K562 (cell line): Measurements from ENCODE around the gene LIMCH1. TPM values are rescaled to one million over a fixed set of nuclear protein-coding genes. Genes with fewer than 3 reads are reported as not detected.

Experiments used
- ATAC-seq: fragments of 200-7000 bp; cut with Tn5 transposase; 3 replicates; pipeline ENCODE4 v1.9.1; 2020; ENCODE audit warnings: moderate library complexity
- BruUV-seq: library from RNA; stranded (reverse); fragments of 400-500 nt; replicated peaks from 2 replicates; lab custom pipeline; 2021; lab: Mats Ljungman, UMichigan
- CTCF ChIA-PET: fragments of 300-600 bp; formaldehyde crosslinking; extraction: SDS; loops from one replicate; lab custom pipeline; 2021; ENCODE audit warnings: low intra/inter-chr PET ratio; lab: Yijun Ruan, JAX
- POLR2A ChIA-PET: fragments of 300-600, 350-650 bp; sonication (Branson Sonifier 250); formaldehyde crosslinking; extraction: SDS; loops from one replicate; lab custom pipeline; 2021; ENCODE audit warnings: antibody characterized with exemption, inconsistent platforms; lab: Yijun Ruan, JAX
- DNase-seq, 4 experiments: peaks; one replicate each; pipeline versions ENCODE4 v3.0.0 to v3.0.0-alpha.2; 2011 to 2018; ENCODE audit warnings: low spot score in 3 of 4, mixed read lengths in 3 of 4; ENCODE audit errors: extremely low read depth in 1 of 4
- FAIRE-seq: peaks from 2 replicates; lab custom pipeline; 2011; peaks lifted over from hg19 to GRCh38; lab: Jason Lieb, UNC
- H2AFZ ChIP-seq: 2 replicates; pipeline ENCODE4 v1.6.0; 2011; ENCODE audit warnings: low read depth, low read length, control low read depth, inconsistent platforms
- H3K27ac ChIP-seq: fragments of 200-600 bp; 3 replicates; pipeline ENCODE4 v1.8.0; 2011; ENCODE audit warnings: low read depth, mild to moderate bottlenecking, control low read depth, inconsistent platforms, low read length, moderate library complexity, mixed read lengths; ENCODE audit errors: extremely low read depth
- H3K27me3 ChIP-seq, 2 experiments: fragments of 300-600 bp in 1 of 2; 2 replicates in 1 of 2; 3 replicates in 1 of 2; pipeline versions ENCODE4 v1.6.0 to v1.8.0; 2011; ENCODE audit warnings: inconsistent platforms in 2 of 2, low read length in 2 of 2, mild to moderate bottlenecking in 1 of 2, mixed read lengths in 1 of 2, moderate library complexity in 1 of 2; ENCODE audit not compliant: control insufficient read depth in 2 of 2, insufficient read depth in 2 of 2
- H3K36me3 ChIP-seq: fragments of 300-600 bp; 3 replicates; pipeline ENCODE4 v1.8.0; 2011; ENCODE audit warnings: mild to moderate bottlenecking, low read length, inconsistent platforms; ENCODE audit not compliant: control insufficient read depth, insufficient read depth
- H3K4me1 ChIP-seq, 2 experiments: fragments of 200-600 bp in 1 of 2; replicated peaks in 1 of 2; 2 replicates in 1 of 2; 3 replicates in 1 of 2; pipeline versions ENCODE4 v1.5.1 to v1.8.0; 2011; ENCODE audit warnings: inconsistent platforms in 2 of 2, low read length in 2 of 2, mild to moderate bottlenecking in 1 of 2, mixed read lengths in 1 of 2, moderate library complexity in 1 of 2; ENCODE audit not compliant: control insufficient read depth in 2 of 2, insufficient read depth in 2 of 2
- H3K4me2 ChIP-seq: 2 replicates; pipeline ENCODE4 v1.6.1; 2011; ENCODE audit warnings: low read length, control low read depth, inconsistent platforms, mixed read lengths; ENCODE audit not compliant: insufficient read depth
- H3K4me3 ChIP-seq: fragments of 200-600 bp; sonication (generic), shearing (Covaris generic); 2 replicates; pipeline ENCODE4 v1.5.1; 2016; ENCODE audit warnings: control low read depth, inconsistent platforms
- H3K79me2 ChIP-seq: fragments of 200-600 bp; 3 replicates; pipeline ENCODE4 v1.8.0; 2011; ENCODE audit warnings: low read length, inconsistent platforms; ENCODE audit not compliant: control insufficient read depth, insufficient read depth
- H3K9ac ChIP-seq, 2 experiments: 2 replicates each; pipeline versions ENCODE4 v1.6.0 to v1.6.1; 2011; ENCODE audit warnings: low read depth in 2 of 2, low read length in 2 of 2, control low read depth in 1 of 2, inconsistent platforms in 1 of 2, mild to moderate bottlenecking in 1 of 2, mixed read lengths in 1 of 2; ENCODE audit not compliant: insufficient read depth in 1 of 2
- H3K9me1 ChIP-seq: one replicate; pipeline ENCODE4 v1.6.0; 2011; ENCODE audit warnings: inconsistent platforms, mild to moderate bottlenecking, low read length, moderate library complexity; ENCODE audit not compliant: control insufficient read depth, insufficient read depth
- H3K9me3 ChIP-seq: replicated peaks from 2 replicates; pipeline ENCODE4 v1.5.1; 2011; ENCODE audit warnings: low read depth, low read length, inconsistent platforms; ENCODE audit not compliant: control insufficient read depth, insufficient read depth
- H4K20me1 ChIP-seq: replicated peaks from 2 replicates; pipeline ENCODE4 v1.6.1; 2011; ENCODE audit warnings: low read length, inconsistent platforms, mixed read lengths; ENCODE audit not compliant: control insufficient read depth, insufficient read depth
- HNRNPUL1 ChIP-seq: fragments of 200-400 bp; formaldehyde crosslinking; IDR thresholded peaks from 2 replicates; pipeline ENCODE4 v1.6.1; 2017; ENCODE audit warnings: low read length
- JUND ChIP-seq, 2 experiments: IDR thresholded peaks; 2 replicates in 1 of 2; 3 replicates in 1 of 2; pipeline ENCODE4 v1.6.1; 2011; ENCODE audit warnings: borderline replicate concordance in 2 of 2, low read depth in 2 of 2, low read length in 2 of 2, improper control_type of control experiment in 1 of 2, missing biosample characterization in 1 of 2, missing genetic modification characterization in 1 of 2, missing genetic modification reagents in 1 of 2
- TRIM25 ChIP-seq: fragments of 450-650 bp; IDR thresholded peaks from 2 replicates; pipeline ENCODE4 v1.7.0; 2016; ENCODE audit warnings: borderline replicate concordance
- ZNF395 ChIP-seq: fragments of 200-800 bp; sonication (Bioruptor generic); IDR thresholded peaks from 2 replicates; pipeline ENCODE4 v1.6.1; 2017; ENCODE audit warnings: missing genetic modification characterization, missing compliant biosample characterization
- ZNF445 ChIP-seq: fragments of 250-450 bp; sonication (Bioruptor Pico); IDR thresholded peaks from 2 replicates; pipeline ENCODE4 v1.4.0; 2020; ENCODE audit warnings: low read depth, mild to moderate bottlenecking, moderate library complexity
- WGBS: fragments of 100-300 bp; shearing (Covaris generic); methylation state at CpG from one replicate; pipeline ENCODE4 v1.1.6; 2016; ENCODE audit warnings: low coverage, mixed read lengths; ENCODE audit not compliant: insufficient coverage; ENCODE audit errors: missing lambda C conversion rate; 5-methylcytosine and 5-hydroxymethylcytosine counted together
- in situ Hi-C: fragments of 300-500 bp; cut with MboI; formaldehyde crosslinking; loops from 4 replicates; pipeline ENCODE4 v1.15.0; 2018; ENCODE audit warnings: inconsistent platforms, mixed read lengths
- intact Hi-C: fragments of 100-400 bp; cut with micrococcal nuclease; formaldehyde crosslinking; loops from 2 replicates; pipeline ENCODE4 v1.14.2; 2022
- polyA plus RNA-seq, 8 experiments: library from polyadenylated mRNA; depleted of rRNA in 4 of 8; stranded (reverse) in 5 of 8; unstranded in 3 of 8; fragments of >200 nt; fragmentation: Nextera tagmentation in 2 of 8; fragmentation: Illumina TruSeq in 1 of 8; extraction: Ambion mirVana in 2 of 8; extraction: Trizol in 1 of 8; gene quantifications; 2 replicates each; pipeline versions ENCODE4 v1.2.1 to v1.2.3, GENCODE V29; 2011 to 2014; ENCODE audit warnings: inconsistent platforms in 1 of 8, missing spikeins in 1 of 8
- total RNA-seq, 7 experiments: library from RNA; depleted of rRNA in 6 of 7; stranded (reverse); fragments of >200 nt in 6 of 7; fragmentation: Illumina TruSeq in 2 of 7; extraction: Trizol in 2 of 7; gene quantifications; 2 replicates each; pipeline versions ENCODE4 v1.2.1 to v1.2.3, GENCODE V29; 2011 to 2021; ENCODE audit warnings: low replicate concordance in 1 of 7
- TF ChIP-seq, protein P1 (sequence below): sonication (generic); formaldehyde crosslinking; IDR thresholded peaks from 2 replicates; pipeline ENCODE4 v1.5.0; 2020; ENCODE audit warnings: missing genetic modification reagents

LIMCH1 gene
- total and polyA plus RNA-seq, 9 of the 15 experiments (the other 6 are each of a cell fraction or from before 2014, with no cell fraction given): 0.35 TPM; not detected in 8

- TF ChIP-seq ZNF395 (CRISPR knock-in tag) (no peak), JUND (IDR thresholded peaks at IDR 0.05; ENCODE audit: borderline replicate concordance, low read depth, low read length) (no peak), JUND (tag; IDR thresholded peaks at IDR 0.05; ENCODE audit: borderline replicate concordance, low read depth, low read length) (no peak)
Observed at GRCh38 chr4:41572516-41572915, 34.6 kb downstream of the LIMCH1 start (continued).

DNA sequence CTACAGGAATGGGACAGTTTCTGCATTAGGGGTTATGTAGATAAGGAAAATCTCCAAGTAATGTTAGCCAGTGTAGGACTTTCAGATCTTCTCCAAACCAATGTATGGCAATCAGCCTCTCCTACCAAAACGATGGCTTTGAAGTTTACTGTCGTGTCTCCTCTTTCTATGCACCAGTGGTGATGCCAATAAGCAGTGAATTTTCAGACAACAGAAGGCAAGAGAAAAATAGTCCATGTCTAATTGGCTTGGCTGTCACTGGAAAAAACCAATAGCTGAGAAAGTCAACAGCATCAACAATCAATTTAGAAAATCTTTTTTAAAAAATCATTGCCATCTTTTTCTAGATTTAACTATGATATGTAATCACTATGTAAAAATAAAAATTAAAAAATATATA, 35.0 kb downstream of the LIMCH1 start:
- no peak overlapping the region for H2AFZ ChIP-seq
- H3K27me3 ChIP-seq: no peaks in the 10 kb centered on the region
- DNase-seq (no peak), FAIRE-seq (no peak), ATAC-seq (no peak)
- no peaks in the 10 kb centered on the region for H3K4me1 ChIP-seq
- H4K20me1 ChIP-seq: no peaks in the 10 kb centered on the region
- WGBS: 0% methylated on average over 2 of the region's 2 CpGs
- no peaks in the 10 kb centered on the region for H3K9me3 ChIP-seq
- H3K79me2 ChIP-seq: no peaks in the 10 kb centered on the region
- no TSS peak for BruUV-seq
- H3K9ac ChIP-seq: no peak overlapping the region
- no peak for TF ChIP-seq ZNF445 (CRISPR knock-in tag)
- no peak for TF ChIP-seq TRIM25
- TF ChIP-seq, protein P1, sequence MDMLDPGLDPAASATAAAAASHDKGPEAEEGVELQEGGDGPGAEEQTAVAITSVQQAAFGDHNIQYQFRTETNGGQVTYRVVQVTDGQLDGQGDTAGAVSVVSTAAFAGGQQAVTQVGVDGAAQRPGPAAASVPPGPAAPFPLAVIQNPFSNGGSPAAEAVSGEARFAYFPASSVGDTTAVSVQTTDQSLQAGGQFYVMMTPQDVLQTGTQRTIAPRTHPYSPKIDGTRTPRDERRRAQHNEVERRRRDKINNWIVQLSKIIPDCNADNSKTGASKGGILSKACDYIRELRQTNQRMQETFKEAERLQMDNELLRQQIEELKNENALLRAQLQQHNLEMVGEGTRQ: no peak
- TF ChIP-seq HNRNPUL1: no peak
- H3K27ac ChIP-seq: no peak overlapping the region
- H3K9me1 ChIP-seq: no peaks in the 10 kb centered on the region
- in situ Hi-C loops (no loop called here), intact Hi-C loops (no loop called here)
- no peak overlapping the region for H3K4me3 ChIP-seq
- no peak overlapping the region for H3K4me2 ChIP-seq
- H3K36me3 ChIP-seq: no peaks in the 10 kb centered on the region
- ChIA-PET CTCF (no interaction called here), POLR2A (no interaction called here)
